GM18505 (cell line): ENCODE measurements around the gene CD40.

Experiments
- ATAC-seq: cut with Tn5 transposase; IDR thresholded peaks from one replicate; pipeline ENCODE4 v1.9.1; 2021; ENCODE audit not compliant: unreplicated experiment
- POLR2A ChIP-seq: IDR thresholded peaks from 4 replicates; pipeline ENCODE4 v1.6.1; 2011; ENCODE audit warnings: borderline replicate concordance; ENCODE audit not compliant: insufficient read depth, insufficient read length; ENCODE audit errors: extremely low read depth

Gene CD40

GRCh38 chr20:46133886-46134654, 16.0 kb downstream of the CD40 start:
- ATAC-seq: no peak
- no peak for TF ChIP-seq POLR2A

GRCh38 chr20:46134716-46135115, 16.6 kb downstream of the CD40 start:
- TF ChIP-seq POLR2A: no peak
- ATAC-seq: no peak

- ATAC-seq: no peak
- no peak for TF ChIP-seq POLR2A
These were observed 17.9 kb downstream of the CD40 start for GRCh38 chr20:46135856-46136633.

GRCh38 chr20:46137816-46138215, 19.7 kb downstream of the CD40 start:
- no peak for TF ChIP-seq POLR2A
- no peak for ATAC-seq

- TF ChIP-seq POLR2A: no peak
- ATAC-seq: no peak
These were observed 21.3 kb downstream of the CD40 start for GRCh38 chr20:46139266-46139889.

GRCh38 chr20:46139908-46140482, 21.9 kb downstream of the CD40 start:
- TF ChIP-seq POLR2A: no peak
- ATAC-seq: no peak

- TF ChIP-seq POLR2A: no peak
- no peak for ATAC-seq
These were observed 24.0 kb downstream of the CD40 start for GRCh38 chr20:46142124-46142523.

- no peak for ATAC-seq
- TF ChIP-seq POLR2A: no peak
These were observed 26.4 kb downstream of the CD40 start for GRCh38 chr20:46144432-46145025.

GRCh38 chr20:46145713-46146112, 27.6 kb downstream of the CD40 start:
- no peak for ATAC-seq
- TF ChIP-seq POLR2A: no peak

- no peak for ATAC-seq
- no peak for TF ChIP-seq POLR2A
These were observed 30.4 kb downstream of the CD40 start for GRCh38 chr20:46148313-46149208.

- TF ChIP-seq POLR2A: no peak
- ATAC-seq: no peak
These were observed 32.8 kb downstream of the CD40 start for GRCh38 chr20:46150943-46151342.

- ATAC-seq: no peak
These were observed 33.8 kb downstream of the CD40 start for GRCh38 chr20:46151936-46152335.

GRCh38 chr20:46152824-46153586, 34.9 kb downstream of the CD40 start:
- no peak for ATAC-seq
- TF ChIP-seq POLR2A: no peak

More at GRCh38 chr20:46151936-46152335, 33.8 kb downstream of the CD40 start:
- no peak for TF ChIP-seq POLR2A
